ENCODE results near the gene SCAF1. TPM values are rescaled to one million over a fixed set of nuclear protein-coding genes. Genes with fewer than 3 reads are reported as not detected.
A peak's percentile ranks its signal among the peaks of the same experiment; 100 is the strongest.

SCAF1 gene
- total and polyA plus RNA-seq, 8 donors = 24.7 to 63.8 (median 34.9) TPM

DNA sequence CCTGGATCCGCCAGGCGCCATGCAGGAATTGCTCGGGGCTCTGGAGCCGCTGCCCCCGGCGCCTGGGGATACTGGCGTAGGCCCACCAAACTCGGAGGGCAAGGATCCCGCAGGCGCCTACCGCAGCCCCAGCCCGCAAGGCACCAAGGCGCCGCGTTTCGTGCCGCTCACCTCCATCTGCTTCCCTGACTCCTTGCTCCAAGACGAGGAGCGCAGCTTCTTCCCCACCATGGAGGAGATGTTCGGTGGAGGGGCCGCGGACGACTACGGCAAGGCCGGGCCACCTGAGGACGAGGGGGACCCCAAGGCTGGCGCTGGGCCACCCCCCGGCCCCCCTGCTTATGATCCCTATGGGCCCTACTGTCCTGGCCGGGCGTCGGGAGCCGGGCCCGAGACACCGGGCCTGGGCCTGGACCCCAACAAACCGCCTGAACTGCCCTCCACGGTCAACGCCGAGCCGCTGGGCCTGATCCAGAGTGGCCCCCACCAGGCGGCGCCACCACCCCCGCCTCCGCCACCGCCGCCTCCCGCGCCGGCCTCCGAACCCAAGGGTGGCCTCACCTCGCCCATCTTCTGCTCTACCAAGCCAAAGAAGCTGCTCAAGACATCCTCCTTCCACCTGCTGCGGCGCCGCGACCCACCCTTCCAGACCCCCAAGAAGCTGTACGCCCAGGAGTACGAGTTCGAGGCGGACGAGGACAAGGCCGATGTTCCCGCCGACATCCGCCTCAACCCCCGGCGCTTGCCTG, 44.9 kb upstream of the SCAF1 start:
- intact Hi-C loops (cut with DNase I) = no loop called here
- DNase-seq (no peak), ATAC-seq (no peak)
- TF ChIP-seq, protein P1, sequence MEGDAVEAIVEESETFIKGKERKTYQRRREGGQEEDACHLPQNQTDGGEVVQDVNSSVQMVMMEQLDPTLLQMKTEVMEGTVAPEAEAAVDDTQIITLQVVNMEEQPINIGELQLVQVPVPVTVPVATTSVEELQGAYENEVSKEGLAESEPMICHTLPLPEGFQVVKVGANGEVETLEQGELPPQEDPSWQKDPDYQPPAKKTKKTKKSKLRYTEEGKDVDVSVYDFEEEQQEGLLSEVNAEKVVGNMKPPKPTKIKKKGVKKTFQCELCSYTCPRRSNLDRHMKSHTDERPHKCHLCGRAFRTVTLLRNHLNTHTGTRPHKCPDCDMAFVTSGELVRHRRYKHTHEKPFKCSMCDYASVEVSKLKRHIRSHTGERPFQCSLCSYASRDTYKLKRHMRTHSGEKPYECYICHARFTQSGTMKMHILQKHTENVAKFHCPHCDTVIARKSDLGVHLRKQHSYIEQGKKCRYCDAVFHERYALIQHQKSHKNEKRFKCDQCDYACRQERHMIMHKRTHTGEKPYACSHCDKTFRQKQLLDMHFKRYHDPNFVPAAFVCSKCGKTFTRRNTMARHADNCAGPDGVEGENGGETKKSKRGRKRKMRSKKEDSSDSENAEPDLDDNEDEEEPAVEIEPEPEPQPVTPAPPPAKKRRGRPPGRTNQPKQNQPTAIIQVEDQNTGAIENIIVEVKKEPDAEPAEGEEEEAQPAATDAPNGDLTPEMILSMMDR (IDR thresholded peaks at IDR 0.05) = no peak
- Histone ChIP-seq H3K4me3 (no peak overlapping the region), H3K4me1 (peaks cover 0 to 22% of the 10 kb centered on the region in 2 donors), H3K36me3 (peaks cover 0 to 83% of the 10 kb centered on the region in 2 donors), H3K27ac (no peak overlapping the region), H3K9me3 (no peaks in the 10 kb centered on the region), H3K27me3 (no peaks in the 10 kb centered on the region)

DNA sequence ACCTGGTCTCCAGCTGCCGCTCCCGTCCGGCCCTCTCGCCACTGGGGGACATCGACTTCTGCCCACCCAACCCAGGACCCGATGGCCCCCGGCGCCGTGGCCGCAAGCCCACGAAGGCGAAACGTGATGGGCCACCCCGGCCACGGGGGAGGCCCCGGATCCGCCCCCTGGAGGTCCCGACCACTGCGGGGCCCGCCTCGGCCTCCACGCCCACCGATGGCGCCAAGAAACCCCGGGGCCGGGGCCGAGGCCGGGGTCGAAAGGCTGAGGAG, 44.4 kb upstream of the SCAF1 start:
- H3K4me3 ChIP-seq = no peak overlapping the region
- no peaks in the 10 kb centered on the region for H3K9me3 ChIP-seq
- intact Hi-C loops (cut with DNase I) = no loop called here
- peaks cover 0 to 88% of the 10 kb centered on the region in 2 donors for H3K36me3 ChIP-seq
- TF ChIP-seq, protein P1 (IDR thresholded peaks at IDR 0.05) = no peak
- peak in 1 of 4 donors; percentile 80 for DNase-seq
- no peak overlapping the region for H3K27ac ChIP-seq
- peaks cover 0 to 17% of the 10 kb centered on the region in 2 donors for H3K4me1 ChIP-seq
- no peaks in the 10 kb centered on the region for H3K27me3 ChIP-seq
- no peak for ATAC-seq

DNA sequence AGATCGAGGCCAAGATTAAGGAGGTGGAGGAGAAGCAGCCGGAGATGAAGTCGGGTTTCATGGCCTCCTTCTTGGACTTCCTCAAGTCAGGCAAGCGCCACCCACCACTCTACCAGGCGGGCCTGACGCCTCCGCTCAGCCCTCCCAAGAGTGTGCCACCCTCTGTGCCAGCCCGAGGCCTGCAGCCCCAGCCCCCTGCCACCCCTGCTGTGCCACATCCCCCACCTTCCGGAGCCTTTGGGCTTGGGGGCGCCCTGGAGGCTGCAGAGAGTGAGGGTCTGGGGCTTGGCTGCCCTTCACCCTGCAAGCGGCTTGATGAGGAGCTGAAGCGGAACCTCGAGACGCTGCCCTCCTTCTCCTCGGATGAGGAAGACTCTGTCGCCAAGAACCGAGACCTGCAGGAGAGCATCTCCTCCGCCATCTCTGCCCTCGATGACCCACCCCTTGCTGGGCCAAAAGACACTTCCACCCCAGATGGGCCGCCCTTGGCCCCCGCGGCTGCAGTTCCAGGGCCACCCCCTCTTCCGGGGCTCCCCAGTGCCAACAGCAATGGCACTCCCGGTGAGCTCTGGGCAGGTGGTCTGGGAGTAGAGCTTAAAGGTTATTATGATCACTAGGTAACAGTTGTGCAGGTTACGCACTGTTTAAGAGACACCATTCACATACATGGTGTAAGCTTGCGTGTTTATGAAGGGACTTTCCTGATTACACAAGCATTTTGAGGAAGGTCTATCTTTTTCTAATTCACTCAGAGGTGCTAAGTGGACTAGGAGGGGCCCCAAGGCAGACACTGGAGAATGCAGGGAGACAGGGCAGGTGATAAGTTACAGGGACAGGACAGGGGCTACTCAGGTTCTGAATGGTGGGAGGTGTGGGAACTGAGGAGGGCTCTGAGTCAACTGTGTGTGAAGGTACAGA, 42.4 kb upstream of the SCAF1 start:
- TF ChIP-seq, protein P1 (IDR thresholded peaks at IDR 0.05) = no peak
- H3K4me1 ChIP-seq = no peaks in the 10 kb centered on the region
- H3K27ac ChIP-seq = no peak overlapping the region
- peaks cover 0 to 100% of the 10 kb centered on the region in 2 donors for H3K36me3 ChIP-seq
- intact Hi-C loops (cut with DNase I) = no loop called here
- H3K9me3 ChIP-seq = no peaks in the 10 kb centered on the region
- H3K4me3 ChIP-seq = no peak overlapping the region
- DNase-seq (no peak), ATAC-seq (no peak)
- no peaks in the 10 kb centered on the region for H3K27me3 ChIP-seq

DNA sequence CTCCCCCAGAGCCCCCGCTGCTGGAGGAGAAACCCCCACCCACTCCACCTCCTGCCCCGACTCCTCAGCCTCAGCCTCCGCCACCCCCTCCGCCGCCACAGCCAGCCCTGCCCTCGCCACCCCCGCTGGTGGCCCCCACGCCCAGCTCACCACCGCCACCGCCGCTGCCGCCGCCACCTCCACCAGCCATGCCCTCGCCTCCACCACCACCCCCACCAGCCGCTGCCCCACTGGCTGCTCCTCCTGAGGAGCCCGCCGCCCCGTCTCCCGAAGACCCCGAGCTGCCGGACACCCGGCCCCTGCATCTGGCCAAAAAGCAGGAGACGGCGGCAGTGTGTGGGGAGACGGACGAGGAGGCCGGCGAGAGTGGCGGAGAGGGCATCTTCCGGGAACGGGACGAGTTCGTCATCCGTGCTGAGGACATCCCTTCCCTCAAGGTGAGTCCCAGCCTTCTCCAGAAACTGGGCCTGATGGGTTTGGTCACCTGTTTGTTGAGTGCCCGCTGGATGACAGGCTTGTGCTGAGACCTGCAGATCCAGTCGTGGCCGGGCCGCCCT, 40.4 kb upstream of the SCAF1 start:
- TF ChIP-seq, protein P1 (IDR thresholded peaks at IDR 0.05) = no peak
- Histone ChIP-seq H3K36me3 (peaks cover 0 to 100% of the 10 kb centered on the region in 2 donors), H3K4me1 (peaks cover 0 to 7% of the 10 kb centered on the region in 2 donors), H3K27ac (no peak overlapping the region), H3K4me3 (no peak overlapping the region), H3K9me3 (no peaks in the 10 kb centered on the region), H3K27me3 (no peaks in the 10 kb centered on the region)
- DNase-seq (peak in 1 of 4 donors; percentile 77), ATAC-seq (no peak)
- intact Hi-C loops (cut with DNase I) = no loop called here

DNA sequence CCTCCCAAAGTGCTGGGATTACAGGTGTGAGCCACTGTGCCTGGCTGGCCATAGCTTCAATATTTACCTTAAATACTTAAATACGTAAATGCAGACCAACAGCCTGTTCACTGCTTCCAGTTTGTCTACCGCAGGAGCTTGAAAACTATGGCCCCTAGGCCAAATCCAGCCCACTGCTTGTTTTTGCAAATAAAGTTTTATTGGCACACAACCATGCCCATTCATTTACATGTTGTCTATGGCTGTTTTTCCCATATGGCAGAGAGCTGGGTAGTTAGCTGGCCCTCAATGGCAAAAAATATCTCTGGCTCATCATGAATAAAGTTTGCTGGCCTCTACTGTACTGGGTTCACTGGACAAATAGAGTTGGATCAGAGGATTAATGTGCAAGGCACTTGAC, 39.2 kb upstream of the SCAF1 start:
- no peak for ATAC-seq
- H3K4me1 ChIP-seq = peaks cover 0 to 7% of the 10 kb centered on the region in 2 donors
- H3K36me3 ChIP-seq = peaks cover 0 to 100% of the 10 kb centered on the region in 2 donors
- TF ChIP-seq, protein P1 (IDR thresholded peaks at IDR 0.05) = no peak
- no peak overlapping the region for H3K27ac ChIP-seq
- no peak for DNase-seq
- no peak overlapping the region for H3K4me3 ChIP-seq
- no peaks in the 10 kb centered on the region for H3K27me3 ChIP-seq
- intact Hi-C loops (cut with DNase I) = no loop called here
- no peaks in the 10 kb centered on the region for H3K9me3 ChIP-seq

Measured in left lung (tissue), 10 donors.